Measurements from ENCODE around the gene NCAPH2.
"Not testable (repeated sequence)": the region's sequence is repeated elsewhere in the genome, so short reads cannot be mapped to it uniquely, and the experiment has no call there.

NCAPH2 gene

DNA sequence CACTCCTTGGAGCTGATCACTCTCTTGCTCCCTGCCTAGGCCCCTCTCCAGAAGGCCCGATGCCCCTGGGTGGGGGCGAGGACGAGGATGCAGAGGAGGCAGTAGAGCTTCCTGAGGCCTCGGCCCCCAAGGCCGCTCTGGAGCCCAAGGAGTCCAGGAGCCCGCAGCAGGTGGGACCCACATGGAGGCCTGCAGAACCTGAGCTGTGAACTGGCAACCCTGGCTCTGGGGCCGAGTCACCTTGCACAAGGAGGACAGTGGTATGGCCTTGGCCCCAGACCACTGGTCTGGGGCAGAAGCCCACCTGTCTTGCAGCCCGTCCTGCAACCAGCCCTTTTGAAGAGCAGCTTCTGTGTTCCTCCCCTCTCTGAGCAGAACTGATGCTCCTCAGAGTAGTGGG, 11.1 kb downstream of the NCAPH2 start:
- no peak overlapping the region for H3K4me2 ChIP-seq (ENCODE audit: insufficient read depth, low read length, poor library complexity, severe bottlenecking)
- peaks cover 67 to 86% of the 10 kb centered on the region in 2 donors for H3K36me3 ChIP-seq (replicated peaks in 1 of 2; ENCODE audit: control insufficient read depth in 2 of 2, insufficient read depth in 2 of 2, low read length in 2 of 2)
- H3K79me1 ChIP-seq (ENCODE audit: low read depth, low read length), result peaks cover 24% of the 10 kb centered on the region
- no peak overlapping the region for H3K9ac ChIP-seq (ENCODE audit: low read depth, low read length, poor library complexity)
- H3K14ac ChIP-seq (ENCODE audit: low read length), result no peak overlapping the region
- H2AFZ ChIP-seq (ENCODE audit: low read length), result no peak overlapping the region
- H3K23ac ChIP-seq (ENCODE audit: low read depth, low read length, poor library complexity), result no peak overlapping the region
- no CpG with 5 or more reads among the region's 8 CpGs for WGBS, 2 donors (ENCODE audit: extremely low coverage in 2 of 2, insufficient read length in 2 of 2, insufficient replicate concordance in 1 of 2)
- no peak overlapping the region for H2BK120ac ChIP-seq (ENCODE audit: low read depth, low read length)
- H4K8ac ChIP-seq (ENCODE audit: low read depth, low read length), result no peak overlapping the region
- H2BK12ac ChIP-seq (ENCODE audit: low read length), result no peak overlapping the region
- no peak overlapping the region for H3K27ac ChIP-seq (replicated peaks; ENCODE audit: low read length)
- H4K91ac ChIP-seq (ENCODE audit: low read depth, low read length, poor library complexity), result no peak overlapping the region
- H3K4ac ChIP-seq (ENCODE audit: low read length), result no peak overlapping the region
- no peak overlapping the region for H2AK5ac ChIP-seq (ENCODE audit: low read depth, low read length)
- H3K4me3 ChIP-seq (ENCODE audit: low read length in 2 of 2), result no peak overlapping the region
- H3K4me1 ChIP-seq (ENCODE audit: control insufficient read depth in 2 of 2, insufficient read depth in 1 of 2, low read depth in 1 of 2, low read length in 2 of 2), result peaks cover 0 to under 1% of the 10 kb centered on the region in 2 donors
- no peak overlapping the region for H2BK5ac ChIP-seq (ENCODE audit: low read length)
- H3K18ac ChIP-seq (ENCODE audit: low read length), result no peak overlapping the region
- no peak overlapping the region for H2BK15ac ChIP-seq (ENCODE audit: low read length)
- DNase-seq (ENCODE audit: low spot score), result no peak
- H3K27me3 ChIP-seq (ENCODE audit: control insufficient read depth in 3 of 3, insufficient read depth in 3 of 3, low read depth in 1 of 3, low read length in 3 of 3), result no peaks in the 10 kb centered on the region
- no peaks in the 10 kb centered on the region for H3K9me3 ChIP-seq (replicated peaks in 1 of 2; ENCODE audit: control insufficient read depth in 2 of 2, insufficient read depth in 1 of 2, low read depth in 1 of 2, low read length in 2 of 2)

DNA sequence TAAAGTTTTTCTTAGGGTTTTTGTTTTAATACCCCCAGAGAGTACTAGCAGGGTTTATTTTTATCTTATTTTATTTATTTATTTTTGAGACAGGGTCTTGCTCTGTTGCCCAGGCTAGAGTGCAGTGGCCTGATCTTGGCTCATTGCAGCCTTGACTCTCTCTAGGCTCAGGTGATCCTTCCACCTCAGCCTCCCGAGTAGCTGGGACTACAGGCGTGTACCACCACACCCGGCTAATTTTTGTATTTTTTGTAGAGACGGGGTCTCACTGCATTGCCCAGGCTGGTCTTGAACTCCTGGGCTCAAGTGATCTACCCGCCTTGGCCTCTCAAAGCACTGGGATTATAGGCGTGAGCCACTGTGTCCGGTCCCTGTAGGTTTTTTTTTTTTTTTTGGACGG, 12.2 kb downstream of the NCAPH2 start:
- not testable (repeated sequence) for H2BK120ac ChIP-seq (ENCODE audit: low read depth, low read length); H3K4me3 ChIP-seq (ENCODE audit: low read length in 2 of 2); H3K9ac ChIP-seq (ENCODE audit: low read depth, low read length, poor library complexity); H2AFZ ChIP-seq (ENCODE audit: low read length); DNase-seq (ENCODE audit: low spot score); H3K9me3 ChIP-seq (replicated peaks in 1 of 2; ENCODE audit: control insufficient read depth in 2 of 2, insufficient read depth in 1 of 2, low read depth in 1 of 2, low read length in 2 of 2); H4K91ac ChIP-seq (ENCODE audit: low read depth, low read length, poor library complexity); H3K18ac ChIP-seq (ENCODE audit: low read length); H3K4me1 ChIP-seq (ENCODE audit: control insufficient read depth in 2 of 2, insufficient read depth in 1 of 2, low read depth in 1 of 2, low read length in 2 of 2); H2BK12ac ChIP-seq (ENCODE audit: low read length); H3K27me3 ChIP-seq (ENCODE audit: control insufficient read depth in 3 of 3, insufficient read depth in 3 of 3, low read depth in 1 of 3, low read length in 3 of 3); H4K8ac ChIP-seq (ENCODE audit: low read depth, low read length); H3K27ac ChIP-seq (replicated peaks; ENCODE audit: low read length); H3K23ac ChIP-seq (ENCODE audit: low read depth, low read length, poor library complexity); H2BK15ac ChIP-seq (ENCODE audit: low read length); H3K4ac ChIP-seq (ENCODE audit: low read length); H3K4me2 ChIP-seq (ENCODE audit: insufficient read depth, low read length, poor library complexity, severe bottlenecking); H2AK5ac ChIP-seq (ENCODE audit: low read depth, low read length); H2BK5ac ChIP-seq (ENCODE audit: low read length); H3K14ac ChIP-seq (ENCODE audit: low read length)
- no CpG with 5 or more reads among the region's 8 CpGs for WGBS, 2 donors (ENCODE audit: extremely low coverage in 2 of 2, insufficient read length in 2 of 2, insufficient replicate concordance in 1 of 2)
- Histone ChIP-seq H3K79me1 (ENCODE audit: low read depth, low read length) (peaks cover 22% of the 10 kb centered on the region), H3K36me3 (replicated peaks in 1 of 2; ENCODE audit: control insufficient read depth in 2 of 2, insufficient read depth in 2 of 2, low read length in 2 of 2) (peaks cover 64 to 86% of the 10 kb centered on the region in 2 donors)

GRCh38 chr22:50520826-50521453, 12.9 kb downstream of the NCAPH2 start:
- peaks cover 5 to 9% of the 10 kb centered on the region in 2 donors for H3K4me1 ChIP-seq (ENCODE audit: control insufficient read depth in 2 of 2, insufficient read depth in 1 of 2, low read depth in 1 of 2, low read length in 2 of 2)
- H3K18ac ChIP-seq (ENCODE audit: low read length), result no peak overlapping the region
- no peaks in the 10 kb centered on the region for H3K9me3 ChIP-seq (replicated peaks in 1 of 2; ENCODE audit: control insufficient read depth in 2 of 2, insufficient read depth in 1 of 2, low read depth in 1 of 2, low read length in 2 of 2)
- H3K79me1 ChIP-seq (ENCODE audit: low read depth, low read length), result peaks cover 22% of the 10 kb centered on the region
- no peak overlapping the region for H2BK5ac ChIP-seq (ENCODE audit: low read length)
- no peak overlapping the region for H2BK15ac ChIP-seq (ENCODE audit: low read length)
- H3K4ac ChIP-seq (ENCODE audit: low read length), result no peak overlapping the region
- H4K91ac ChIP-seq (ENCODE audit: low read depth, low read length, poor library complexity), result no peak overlapping the region
- no CpG with 5 or more reads among the region's 13 CpGs for WGBS, 2 donors (ENCODE audit: extremely low coverage in 2 of 2, insufficient read length in 2 of 2, insufficient replicate concordance in 1 of 2)
- no peak overlapping the region for H3K27ac ChIP-seq (replicated peaks; ENCODE audit: low read length)
- peak overlapping the region; percentile 56 for H3K14ac ChIP-seq (ENCODE audit: low read length)
- H3K23ac ChIP-seq (ENCODE audit: low read depth, low read length, poor library complexity), result no peak overlapping the region
- no peak for DNase-seq (ENCODE audit: low spot score)
- no peak overlapping the region for H2AK5ac ChIP-seq (ENCODE audit: low read depth, low read length)
- peak overlapping the region in 1 of 2 donors; percentile 34 for H3K4me3 ChIP-seq (ENCODE audit: low read length in 2 of 2)
- H2BK12ac ChIP-seq (ENCODE audit: low read length), result no peak overlapping the region
- H3K27me3 ChIP-seq (ENCODE audit: control insufficient read depth in 3 of 3, insufficient read depth in 3 of 3, low read depth in 1 of 3, low read length in 3 of 3), result no peaks in the 10 kb centered on the region
- no peak overlapping the region for H3K9ac ChIP-seq (ENCODE audit: low read depth, low read length, poor library complexity)
- peak overlapping the region; percentile 3 for H4K8ac ChIP-seq (ENCODE audit: low read depth, low read length)
- no peak overlapping the region for H2AFZ ChIP-seq (ENCODE audit: low read length)
- peaks cover 64 to 82% of the 10 kb centered on the region in 2 donors for H3K36me3 ChIP-seq (replicated peaks in 1 of 2; ENCODE audit: control insufficient read depth in 2 of 2, insufficient read depth in 2 of 2, low read length in 2 of 2)
- H2BK120ac ChIP-seq (ENCODE audit: low read depth, low read length), result no peak overlapping the region
- H3K4me2 ChIP-seq (ENCODE audit: insufficient read depth, low read length, poor library complexity, severe bottlenecking), result no peak overlapping the region

GRCh38 chr22:50521710-50522109, 13.7 kb downstream of the NCAPH2 start:
- Histone ChIP-seq H3K23ac (ENCODE audit: low read depth, low read length, poor library complexity) (no peak overlapping the region), H3K9ac (ENCODE audit: low read depth, low read length, poor library complexity) (no peak overlapping the region), H3K27ac (replicated peaks; ENCODE audit: low read length) (no peak overlapping the region), H3K36me3 (replicated peaks in 1 of 2; ENCODE audit: control insufficient read depth in 2 of 2, insufficient read depth in 2 of 2, low read length in 2 of 2) (peaks cover 61 to 75% of the 10 kb centered on the region in 2 donors), H3K79me1 (ENCODE audit: low read depth, low read length) (peaks cover 17% of the 10 kb centered on the region), H2BK12ac (ENCODE audit: low read length) (no peak overlapping the region), H3K27me3 (ENCODE audit: control insufficient read depth in 3 of 3, insufficient read depth in 3 of 3, low read depth in 1 of 3, low read length in 3 of 3) (no peaks in the 10 kb centered on the region), H3K4me2 (ENCODE audit: insufficient read depth, low read length, poor library complexity, severe bottlenecking) (no peak overlapping the region), H3K18ac (ENCODE audit: low read length) (no peak overlapping the region), H3K4ac (ENCODE audit: low read length) (no peak overlapping the region), H2BK120ac (ENCODE audit: low read depth, low read length) (no peak overlapping the region), H3K4me3 (ENCODE audit: low read length in 2 of 2) (no peak overlapping the region), H2AFZ (ENCODE audit: low read length) (no peak overlapping the region), H4K91ac (ENCODE audit: low read depth, low read length, poor library complexity) (no peak overlapping the region), H3K4me1 (ENCODE audit: control insufficient read depth in 2 of 2, insufficient read depth in 1 of 2, low read depth in 1 of 2, low read length in 2 of 2) (peaks cover 7 to 10% of the 10 kb centered on the region in 2 donors), H2BK5ac (ENCODE audit: low read length) (no peak overlapping the region), H4K8ac (ENCODE audit: low read depth, low read length) (no peak overlapping the region), H3K9me3 (replicated peaks in 1 of 2; ENCODE audit: control insufficient read depth in 2 of 2, insufficient read depth in 1 of 2, low read depth in 1 of 2, low read length in 2 of 2) (no peaks in the 10 kb centered on the region), H2AK5ac (ENCODE audit: low read depth, low read length) (no peak overlapping the region), H3K14ac (ENCODE audit: low read length) (no peak overlapping the region), H2BK15ac (ENCODE audit: low read length) (no peak overlapping the region)
- WGBS, 2 donors (ENCODE audit: extremely low coverage in 2 of 2, insufficient read length in 2 of 2, insufficient replicate concordance in 1 of 2), result no CpG with 5 or more reads among the region's 10 CpGs
- no peak for DNase-seq (ENCODE audit: low spot score)

Measured in neuronal stem cell (in vitro differentiated cells).